ENCODE measurements around the gene MACROH2A1. TPM values are rescaled to one million over a fixed set of nuclear protein-coding genes. Genes with fewer than 3 reads are reported as not detected.

MACROH2A1 gene
- polyA plus RNA-seq, 1 experiment: 129 TPM

DNA sequence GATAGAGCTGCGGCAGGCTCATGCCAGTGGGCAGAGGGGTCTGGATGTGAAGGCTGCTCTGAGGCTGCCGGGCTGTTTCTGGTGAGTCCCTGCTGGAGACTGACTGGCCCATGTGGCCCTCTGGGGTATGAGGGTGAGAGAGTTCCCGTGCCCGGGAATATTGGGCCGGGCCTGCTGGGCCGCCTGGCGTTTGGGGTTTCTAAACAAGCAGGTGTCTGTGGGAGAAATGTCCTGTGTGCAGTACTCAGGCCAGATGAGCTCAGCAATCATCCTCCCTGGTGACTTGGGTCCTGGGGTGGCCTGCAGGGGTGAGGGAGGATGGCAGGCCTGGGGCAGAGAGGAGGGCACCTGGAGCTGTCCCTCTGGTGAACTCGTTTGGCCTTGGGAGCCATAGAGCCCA lies 74.9 kb downstream of the MACROH2A1 start:
- DNase-seq (ENCODE audit: low read depth, low spot score): no peak
- ChIA-PET CTCF (no interaction called here), POLR2A (no interaction called here)
- TF ChIP-seq, protein P1, sequence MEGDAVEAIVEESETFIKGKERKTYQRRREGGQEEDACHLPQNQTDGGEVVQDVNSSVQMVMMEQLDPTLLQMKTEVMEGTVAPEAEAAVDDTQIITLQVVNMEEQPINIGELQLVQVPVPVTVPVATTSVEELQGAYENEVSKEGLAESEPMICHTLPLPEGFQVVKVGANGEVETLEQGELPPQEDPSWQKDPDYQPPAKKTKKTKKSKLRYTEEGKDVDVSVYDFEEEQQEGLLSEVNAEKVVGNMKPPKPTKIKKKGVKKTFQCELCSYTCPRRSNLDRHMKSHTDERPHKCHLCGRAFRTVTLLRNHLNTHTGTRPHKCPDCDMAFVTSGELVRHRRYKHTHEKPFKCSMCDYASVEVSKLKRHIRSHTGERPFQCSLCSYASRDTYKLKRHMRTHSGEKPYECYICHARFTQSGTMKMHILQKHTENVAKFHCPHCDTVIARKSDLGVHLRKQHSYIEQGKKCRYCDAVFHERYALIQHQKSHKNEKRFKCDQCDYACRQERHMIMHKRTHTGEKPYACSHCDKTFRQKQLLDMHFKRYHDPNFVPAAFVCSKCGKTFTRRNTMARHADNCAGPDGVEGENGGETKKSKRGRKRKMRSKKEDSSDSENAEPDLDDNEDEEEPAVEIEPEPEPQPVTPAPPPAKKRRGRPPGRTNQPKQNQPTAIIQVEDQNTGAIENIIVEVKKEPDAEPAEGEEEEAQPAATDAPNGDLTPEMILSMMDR (IDR thresholded peaks at IDR 0.05; ENCODE audit: low read depth, low read length): no peak
- Histone ChIP-seq H3K27ac (ENCODE audit: low read depth, low read length) (no peak overlapping the region), H3K4me3 (ENCODE audit: low read depth, low read length) (no peak overlapping the region), H3K9me3 (ENCODE audit: control insufficient read depth, insufficient read depth, low read length) (no peaks in the 10 kb centered on the region; the same call in none of the 2 replicates), H3K27me3 (ENCODE audit: control insufficient read depth, insufficient read depth, low read length) (no peaks in the 10 kb centered on the region)

DNA sequence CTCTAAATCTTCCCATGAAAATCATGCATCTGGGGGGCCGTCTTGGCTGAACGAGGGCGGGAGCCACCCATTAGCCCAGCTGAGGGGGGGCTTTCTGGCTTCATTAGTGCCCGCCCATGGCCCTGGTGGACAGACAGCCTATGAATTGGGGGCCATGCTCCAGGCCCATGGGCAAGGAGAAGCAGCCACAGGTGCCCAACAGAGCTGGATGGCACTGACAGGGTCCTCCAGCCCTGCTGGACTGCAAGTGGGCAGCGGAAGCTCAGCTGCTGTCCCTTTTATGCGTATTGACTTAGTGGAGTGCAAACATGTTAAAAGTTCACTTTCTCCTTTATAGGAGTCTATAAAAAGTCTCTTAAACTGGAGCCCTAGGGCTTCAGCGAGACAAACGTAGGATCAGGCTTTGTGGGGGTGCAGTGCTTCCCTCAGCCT lies 75.3 kb downstream of the MACROH2A1 start:
- no peaks in the 10 kb centered on the region for H3K27me3 ChIP-seq (ENCODE audit: control insufficient read depth, insufficient read depth, low read length)
- ChIA-PET POLR2A (no interaction called here), CTCF (no interaction called here)
- TF ChIP-seq, protein P1 (IDR thresholded peaks at IDR 0.05; ENCODE audit: low read depth, low read length): no peak
- H3K4me3 ChIP-seq (ENCODE audit: low read depth, low read length): no peak overlapping the region
- no peaks in the 10 kb centered on the region; the same call in none of the 2 replicates for H3K9me3 ChIP-seq (ENCODE audit: control insufficient read depth, insufficient read depth, low read length)
- no peak overlapping the region for H3K27ac ChIP-seq (ENCODE audit: low read depth, low read length)
- DNase-seq (ENCODE audit: low read depth, low spot score): no peak

DNA sequence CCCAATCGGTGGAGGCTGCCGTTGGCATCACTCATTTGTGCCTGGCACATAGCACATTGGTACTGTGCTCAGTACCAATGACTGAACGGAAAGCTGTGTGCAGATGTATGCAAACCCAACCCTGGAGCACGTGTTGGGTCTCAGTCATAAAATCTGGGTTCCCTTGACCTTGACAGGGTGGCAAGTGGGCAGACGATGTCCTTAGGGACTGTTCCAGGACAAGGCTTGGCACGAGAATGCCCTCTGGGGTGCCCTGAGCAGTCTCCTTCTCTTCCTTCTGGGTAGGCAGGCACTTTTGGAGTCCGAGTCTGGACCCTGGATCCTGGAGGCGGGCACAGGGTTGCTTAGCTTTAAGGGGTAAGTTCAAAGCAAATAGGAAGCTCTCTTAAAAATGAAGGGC lies 75.8 kb downstream of the MACROH2A1 start:
- Histone ChIP-seq H3K4me3 (ENCODE audit: low read depth, low read length) (no peak overlapping the region), H3K9me3 (ENCODE audit: control insufficient read depth, insufficient read depth, low read length) (no peaks in the 10 kb centered on the region; the same call in none of the 2 replicates), H3K27ac (ENCODE audit: low read depth, low read length) (no peak overlapping the region), H3K27me3 (ENCODE audit: control insufficient read depth, insufficient read depth, low read length) (no peaks in the 10 kb centered on the region)
- TF ChIP-seq, protein P1 (IDR thresholded peaks at IDR 0.05; ENCODE audit: low read depth, low read length): no peak
- CTCF ChIA-PET: interaction anchor here (1.0 kb wide), 1 partner anchor 103 kb away, joined by 4 read pairs; no protein-coding TSS in a partner anchor
- no peak for DNase-seq (ENCODE audit: low read depth, low spot score)
- POLR2A ChIA-PET: no interaction called here

DNA sequence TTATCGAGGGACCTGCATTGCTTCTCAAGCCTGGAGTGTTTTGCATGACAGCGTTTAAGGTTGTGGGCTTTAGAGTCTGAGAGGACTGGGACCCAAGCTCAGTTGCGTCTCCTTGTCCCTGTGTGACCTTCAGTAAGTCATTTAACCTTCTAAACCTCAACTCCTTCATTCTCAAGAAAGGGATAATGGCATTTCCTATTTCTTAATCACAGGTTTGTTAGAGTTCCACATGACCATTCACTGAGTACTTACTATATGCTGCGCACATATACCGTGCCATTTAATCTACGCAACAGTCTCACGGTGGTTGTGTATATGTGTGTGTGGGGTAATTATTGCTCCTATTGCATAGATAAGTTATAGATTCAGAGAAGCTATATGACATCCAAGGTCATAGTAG lies 76.3 kb downstream of the MACROH2A1 start:
- ChIA-PET POLR2A (no interaction called here), CTCF (interaction anchor here (1.0 kb wide), 1 partner anchor 104 kb away, joined by 4 read pairs; no protein-coding TSS in a partner anchor)
- no peaks in the 10 kb centered on the region; the same call in none of the 2 replicates for H3K9me3 ChIP-seq (ENCODE audit: control insufficient read depth, insufficient read depth, low read length)
- no peak overlapping the region for H3K27ac ChIP-seq (ENCODE audit: low read depth, low read length)
- no peaks in the 10 kb centered on the region for H3K27me3 ChIP-seq (ENCODE audit: control insufficient read depth, insufficient read depth, low read length)
- TF ChIP-seq, protein P1 (IDR thresholded peaks at IDR 0.05; ENCODE audit: low read depth, low read length): no peak
- no peak for DNase-seq (ENCODE audit: low read depth, low spot score)
- H3K4me3 ChIP-seq (ENCODE audit: low read depth, low read length): no peak overlapping the region

DNA sequence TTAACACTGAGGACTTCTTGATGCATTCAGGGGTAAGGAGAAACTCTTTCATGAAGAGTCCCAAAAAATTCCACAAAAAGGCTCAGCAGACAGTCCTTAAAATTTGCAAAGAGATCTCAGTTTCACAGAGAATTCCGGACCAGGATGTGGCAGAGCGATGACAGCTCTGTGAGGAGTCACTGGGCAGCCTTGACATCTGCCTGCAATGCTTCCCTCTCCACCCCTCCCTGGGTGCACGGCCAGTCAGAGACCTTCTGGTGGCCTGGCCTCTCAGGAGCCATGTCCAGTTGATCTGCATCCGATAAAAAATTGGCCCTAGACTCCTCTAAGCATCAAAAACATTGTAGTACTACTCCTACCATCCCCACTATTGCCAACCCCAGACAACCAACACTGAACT lies 76.8 kb downstream of the MACROH2A1 start:
- CTCF ChIA-PET: interaction anchor here (1.0 kb wide), 1 partner anchor 104 kb away, joined by 4 read pairs; no protein-coding TSS in a partner anchor
- H3K27ac ChIP-seq (ENCODE audit: low read depth, low read length): no peak overlapping the region
- H3K9me3 ChIP-seq (ENCODE audit: control insufficient read depth, insufficient read depth, low read length): no peaks in the 10 kb centered on the region; the same call in none of the 2 replicates
- no peak for DNase-seq (ENCODE audit: low read depth, low spot score)
- H3K4me3 ChIP-seq (ENCODE audit: low read depth, low read length): no peak overlapping the region
- no peaks in the 10 kb centered on the region for H3K27me3 ChIP-seq (ENCODE audit: control insufficient read depth, insufficient read depth, low read length)
- POLR2A ChIA-PET: no interaction called here
- TF ChIP-seq, protein P1 (IDR thresholded peaks at IDR 0.05; ENCODE audit: low read depth, low read length): no peak

Measured in AG04450 (cell line).